COR-L47 (cell line): ENCODE results near the gene COX5B.
"Not testable (repeated sequence)": the region's sequence is repeated elsewhere in the genome, so short reads cannot be mapped to it uniquely, and the experiment has no call there.

Experiments
- DNase-seq: peaks from one replicate; lab custom pipeline; 2025; lab: John Stamatoyannopoulos, UW

COX5B gene

DNA sequence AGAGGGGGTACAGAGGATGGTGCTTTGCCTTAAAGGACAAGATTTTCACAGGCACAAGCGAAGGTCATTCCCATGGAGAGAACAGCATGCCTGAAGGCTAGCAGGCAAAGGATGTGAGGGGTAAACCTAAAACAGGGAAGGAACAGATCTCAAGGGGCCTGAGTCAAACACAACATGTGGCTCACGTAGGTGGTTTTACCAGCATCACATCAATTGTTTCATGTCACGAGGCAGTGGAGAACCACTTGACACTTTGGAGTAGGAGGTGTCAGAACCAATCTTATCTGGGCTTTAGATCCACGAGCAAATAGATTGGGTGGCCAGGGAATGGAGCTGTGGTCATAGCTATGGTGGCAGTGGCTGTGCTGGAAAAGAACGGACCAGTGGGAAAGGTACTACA lies 8.4 kb downstream of the COX5B start:
- DNase-seq: no peak

DNA sequence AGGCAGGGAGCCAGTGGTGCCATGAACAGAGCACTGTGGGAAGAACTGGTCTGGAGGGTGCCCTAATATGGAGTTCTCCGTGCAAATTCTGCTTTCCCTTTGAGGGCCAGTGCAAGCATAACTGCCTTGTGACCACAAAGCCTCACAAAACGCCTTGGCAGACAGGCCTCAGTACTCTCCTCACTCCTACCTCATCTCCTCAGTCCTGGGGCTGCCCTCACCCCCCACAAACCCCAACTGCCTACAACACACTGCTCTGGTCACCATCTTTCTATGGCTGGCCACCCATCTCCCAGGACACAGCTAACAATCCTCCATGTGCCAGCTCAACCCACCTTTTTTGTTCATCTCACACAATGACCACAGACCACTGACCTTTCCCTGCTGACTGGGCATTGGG lies 8.9 kb downstream of the COX5B start:
- DNase-seq: no peak

DNA sequence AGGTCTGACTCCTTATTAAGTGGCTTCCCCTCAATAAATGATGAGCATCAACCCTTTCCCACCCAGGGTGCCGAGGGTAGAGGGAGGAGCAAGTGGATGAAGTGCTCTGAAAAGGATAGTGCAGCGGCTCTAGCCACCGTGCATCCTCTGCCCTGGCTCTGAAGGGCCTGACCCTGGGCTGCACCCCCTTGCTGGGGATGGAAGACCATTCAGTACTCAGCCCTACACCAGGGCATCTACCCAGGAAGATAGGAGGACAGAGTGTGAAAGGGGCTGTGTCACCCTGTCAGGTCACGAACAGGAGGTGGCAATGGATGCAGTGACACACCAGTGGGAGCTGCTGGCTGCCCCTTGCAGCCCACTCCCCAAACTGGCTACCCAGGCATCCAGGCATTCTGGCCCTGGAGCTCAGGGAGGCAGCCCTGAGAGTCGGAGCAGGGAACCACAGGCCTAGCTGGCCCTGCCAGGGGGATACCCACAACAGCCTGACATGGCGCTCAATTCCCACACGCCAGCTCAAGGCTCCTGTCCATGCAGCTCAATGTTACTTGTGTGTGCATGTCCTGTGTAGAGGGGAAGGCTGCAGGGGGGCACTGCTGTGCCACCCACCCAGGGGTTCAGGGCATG lies 10.4 kb downstream of the COX5B start:
- no peak for DNase-seq

GRCh38 chr2:97656905-97657587 lies 11.2 kb downstream of the COX5B start:
- no peak for DNase-seq

GRCh38 chr2:97657986-97658690 lies 12.3 kb downstream of the COX5B start:
- no peak for DNase-seq

DNA sequence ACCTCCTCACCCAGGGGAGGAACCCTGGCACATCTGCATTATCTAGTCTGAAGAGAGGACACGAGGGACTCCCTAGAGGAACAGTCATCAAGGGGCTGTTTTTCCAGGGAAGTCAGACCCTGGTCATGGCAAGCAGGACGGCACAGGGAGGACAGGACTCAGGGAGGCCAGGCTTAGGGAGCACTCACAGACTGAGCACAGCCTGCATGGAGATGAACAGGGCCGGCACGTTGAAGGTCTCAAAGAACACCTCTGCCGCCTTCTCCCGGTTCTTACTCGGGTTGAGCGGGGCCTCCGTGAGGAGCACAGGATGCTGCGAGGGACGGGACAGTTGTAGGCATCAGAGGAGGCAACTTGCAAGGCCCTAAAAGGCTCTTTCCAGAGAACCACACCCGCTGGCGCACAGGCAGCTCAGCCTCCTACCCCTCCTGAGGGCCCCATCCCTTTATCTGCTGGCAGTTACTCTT lies 12.9 kb downstream of the COX5B start:
- no peak for DNase-seq

- no peak for DNase-seq
Measured at GRCh38 chr2:97659256-97660043, 13.6 kb downstream of the COX5B start.

GRCh38 chr2:97660044-97660774 lies 14.3 kb downstream of the COX5B start:
- DNase-seq: no peak

DNA sequence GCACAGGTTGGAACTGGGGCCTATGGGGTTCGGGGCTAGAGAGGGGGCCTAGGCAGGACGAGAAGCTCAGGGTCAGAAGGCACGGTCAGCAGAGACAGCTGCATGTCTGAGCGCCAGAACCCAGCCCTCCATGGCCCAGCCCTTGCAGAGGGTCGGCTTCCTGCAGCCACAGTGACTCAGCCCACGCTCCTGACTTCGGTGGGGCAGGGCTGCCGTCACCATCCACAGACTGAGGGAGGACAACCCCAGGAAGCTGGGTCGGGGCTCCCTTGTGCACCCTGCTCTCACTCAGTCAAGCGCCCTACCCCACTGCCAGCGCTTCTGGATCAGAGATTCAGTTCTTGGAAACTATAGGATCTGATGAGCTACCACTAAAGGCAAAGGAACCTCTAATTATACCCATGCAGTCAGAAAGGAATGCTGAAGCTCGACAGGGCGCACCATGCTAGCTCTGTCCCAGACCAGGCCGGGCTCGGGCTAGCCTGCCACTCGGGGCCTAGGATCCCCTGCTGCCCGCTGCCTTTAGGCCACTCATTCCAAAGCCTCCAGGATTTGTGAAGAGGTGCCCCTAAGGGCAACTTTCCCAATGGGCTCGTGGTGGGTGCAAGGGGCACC lies 15.0 kb downstream of the COX5B start:
- no peak for DNase-seq

- DNase-seq: no peak
Measured at GRCh38 chr2:97661927-97662326, 16.1 kb downstream of the COX5B start.

GRCh38 chr2:97662386-97662894 lies 16.6 kb downstream of the COX5B start:
- DNase-seq: no peak

- peak; percentile 66 for DNase-seq
Measured at GRCh38 chr2:97662895-97663625, 17.2 kb downstream of the COX5B start.

GRCh38 chr2:97663626-97663961 lies 17.7 kb downstream of the COX5B start:
- no peak for DNase-seq

DNA sequence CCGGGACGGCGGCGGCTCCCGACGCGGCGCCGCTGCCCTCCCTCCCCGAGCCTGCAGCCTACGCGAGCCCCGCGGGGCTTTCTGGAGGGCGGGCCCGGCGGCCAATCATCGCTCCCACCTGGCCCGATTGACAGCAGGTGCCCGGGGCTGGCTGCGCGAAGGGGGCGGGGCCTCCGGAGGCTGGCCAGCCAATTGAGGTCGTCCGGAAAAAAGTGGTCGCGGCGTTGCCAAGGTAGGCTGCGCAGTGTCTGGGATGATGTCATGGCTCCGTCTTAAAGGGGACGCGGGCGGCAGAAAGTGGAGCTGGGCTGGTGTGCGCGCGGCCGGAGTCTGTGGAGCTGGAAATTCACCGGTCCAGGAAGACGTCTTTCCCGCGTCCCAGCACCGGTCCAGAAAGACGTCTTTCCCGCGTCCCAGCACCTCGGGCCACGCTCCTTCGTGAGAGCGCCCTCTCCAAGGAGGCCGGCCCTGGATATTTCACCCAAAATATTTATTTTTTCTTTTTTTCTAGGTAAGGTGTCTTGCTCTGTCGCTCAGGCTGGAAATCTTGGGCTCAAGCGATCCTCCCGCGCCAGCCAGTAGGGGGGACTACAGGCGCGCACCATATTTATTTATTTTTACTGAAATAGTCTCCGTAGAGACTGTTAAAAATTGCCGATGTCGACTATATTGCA lies 18.2 kb downstream of the COX5B start, which contains the start of gene ACTR1B:
Gene ACTR1B, minus strand, starts transcription at position 83 of the 674 bp plus-strand sequence. CDS start 154 bp downstream, outside the sequence.
- peak; percentile 99 for DNase-seq

DNA sequence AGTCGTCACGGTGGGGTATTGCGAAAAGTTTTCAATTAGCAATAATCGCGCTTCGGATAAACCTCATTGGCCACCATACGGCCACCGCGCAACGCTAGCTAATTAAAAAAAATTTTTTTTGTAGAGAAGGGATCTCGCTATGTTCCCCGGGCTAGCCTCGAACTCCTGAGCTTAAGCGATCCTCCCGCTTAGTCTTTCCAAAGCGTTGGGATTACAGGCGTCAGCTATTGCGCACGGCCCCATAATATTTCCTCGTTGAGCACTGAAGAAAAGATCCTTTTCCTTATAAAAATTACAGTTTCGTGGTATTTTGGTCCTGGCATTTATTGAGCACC lies 18.7 kb downstream of the COX5B start:
- DNase-seq: peak; percentile 49

DNA sequence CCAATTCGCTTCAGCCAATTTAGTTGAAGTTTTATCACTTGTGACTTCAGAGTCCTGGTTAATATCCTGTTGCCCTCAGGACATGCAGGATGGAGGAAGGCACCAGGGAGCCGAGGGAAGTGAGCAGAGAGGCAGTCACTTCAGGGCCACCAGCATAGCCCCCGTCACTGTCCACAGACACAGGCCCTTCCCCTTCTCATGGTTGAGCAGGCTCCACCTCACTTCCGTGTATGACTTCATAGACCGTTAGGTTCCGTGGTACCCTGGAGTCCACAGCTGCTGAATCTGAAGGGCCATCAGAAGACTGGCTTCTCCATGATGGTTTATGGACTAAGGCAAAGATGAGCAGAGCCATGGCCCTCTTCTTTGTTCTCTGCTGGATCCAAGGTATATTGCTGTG lies 23.6 kb downstream of the COX5B start, which contains the start of gene C2orf92:
Gene C2orf92, plus strand, starts transcription at position 266 of the 400 bp plus-strand sequence. Its CDS starts 76 bp downstream, at position 342.
- no peak for DNase-seq

DNA sequence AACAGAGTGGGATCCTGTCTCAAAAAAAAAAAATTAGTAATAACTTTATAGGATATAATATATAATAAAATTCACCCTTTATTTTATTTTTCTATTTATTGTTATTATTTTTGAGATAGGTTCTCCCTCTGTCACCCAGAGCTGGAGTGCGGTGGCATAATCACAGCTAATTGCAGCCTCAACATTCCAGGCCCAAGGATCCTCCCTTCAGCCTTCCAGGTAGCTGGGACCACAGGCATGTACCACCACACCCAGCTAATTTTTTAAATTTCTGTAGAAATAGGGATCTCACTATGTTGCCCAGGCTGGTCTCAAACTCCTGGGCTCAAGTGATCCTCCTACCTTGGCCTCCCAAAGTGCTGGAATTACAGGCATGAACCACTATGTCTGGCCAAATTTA lies 24.6 kb downstream of the COX5B start:
- no peak for DNase-seq

DNA sequence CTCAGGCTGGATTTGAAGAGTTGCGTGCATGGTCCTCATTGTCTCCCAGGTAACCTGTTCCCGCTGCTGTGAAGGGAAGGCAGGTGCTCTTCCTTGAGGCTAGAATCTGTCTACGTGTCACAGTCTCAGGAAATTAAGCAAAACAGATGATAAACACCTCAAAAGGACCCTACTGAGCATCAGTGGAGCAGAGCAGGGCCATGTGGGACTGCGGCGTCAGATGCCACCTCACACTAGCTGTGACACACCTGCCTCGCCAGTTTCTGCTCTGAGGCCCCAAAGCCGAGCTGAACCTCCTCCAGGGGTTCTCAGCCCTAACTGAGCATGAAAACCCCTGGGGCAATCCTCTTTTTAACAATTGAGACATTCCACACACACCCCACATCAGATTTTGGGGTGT lies 25.7 kb downstream of the COX5B start:
- DNase-seq: no peak

DNA sequence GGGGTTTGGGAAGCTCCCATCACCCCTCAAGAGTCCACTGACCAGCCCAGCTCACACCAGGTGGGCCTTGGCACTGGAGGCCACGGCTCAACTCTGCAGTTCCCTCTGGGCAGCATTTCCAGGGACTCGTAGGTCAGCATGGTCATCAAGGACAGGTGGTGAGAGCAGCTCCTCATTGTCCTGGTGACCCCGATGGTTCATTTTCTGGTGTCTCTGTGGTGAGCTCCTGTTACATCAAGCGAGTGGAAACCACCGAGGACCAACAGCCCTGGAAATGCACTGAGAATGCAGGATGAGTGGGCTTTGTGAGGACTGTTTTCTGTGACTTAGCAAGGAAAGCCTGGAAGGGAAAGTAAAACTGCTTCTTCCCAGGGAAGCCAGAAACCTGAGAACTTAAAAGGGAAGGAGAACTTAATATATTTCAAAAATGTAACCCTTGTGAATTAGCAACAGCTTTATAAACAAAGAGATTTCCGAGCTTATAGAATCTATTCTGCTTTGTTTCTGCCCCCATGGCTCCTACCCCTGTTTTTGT lies 26.8 kb downstream of the COX5B start:
- DNase-seq: not testable (repeated sequence)
